Activated CD8-positive, alpha-beta memory T cell treated with anti-CD3 and anti-CD28 coated beads for 4 hours (primary cell): ENCODE measurements around the gene GTPBP6.

ENCODE experiments used
- DNase-seq, 2 donors: peaks; one replicate each; pipeline ENCODE4 v3.0.0-alpha.2; 2020; ENCODE audit warnings: low read depth in 2 of 2

The GTPBP6 gene, protein sequence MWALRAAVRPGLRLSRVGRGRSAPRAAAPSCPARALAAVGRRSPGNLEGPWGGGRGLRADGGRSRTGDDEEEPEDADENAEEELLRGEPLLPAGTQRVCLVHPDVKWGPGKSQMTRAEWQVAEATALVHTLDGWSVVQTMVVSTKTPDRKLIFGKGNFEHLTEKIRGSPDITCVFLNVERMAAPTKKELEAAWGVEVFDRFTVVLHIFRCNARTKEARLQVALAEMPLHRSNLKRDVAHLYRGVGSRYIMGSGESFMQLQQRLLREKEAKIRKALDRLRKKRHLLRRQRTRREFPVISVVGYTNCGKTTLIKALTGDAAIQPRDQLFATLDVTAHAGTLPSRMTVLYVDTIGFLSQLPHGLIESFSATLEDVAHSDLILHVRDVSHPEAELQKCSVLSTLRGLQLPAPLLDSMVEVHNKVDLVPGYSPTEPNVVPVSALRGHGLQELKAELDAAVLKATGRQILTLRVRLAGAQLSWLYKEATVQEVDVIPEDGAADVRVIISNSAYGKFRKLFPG

DNA sequence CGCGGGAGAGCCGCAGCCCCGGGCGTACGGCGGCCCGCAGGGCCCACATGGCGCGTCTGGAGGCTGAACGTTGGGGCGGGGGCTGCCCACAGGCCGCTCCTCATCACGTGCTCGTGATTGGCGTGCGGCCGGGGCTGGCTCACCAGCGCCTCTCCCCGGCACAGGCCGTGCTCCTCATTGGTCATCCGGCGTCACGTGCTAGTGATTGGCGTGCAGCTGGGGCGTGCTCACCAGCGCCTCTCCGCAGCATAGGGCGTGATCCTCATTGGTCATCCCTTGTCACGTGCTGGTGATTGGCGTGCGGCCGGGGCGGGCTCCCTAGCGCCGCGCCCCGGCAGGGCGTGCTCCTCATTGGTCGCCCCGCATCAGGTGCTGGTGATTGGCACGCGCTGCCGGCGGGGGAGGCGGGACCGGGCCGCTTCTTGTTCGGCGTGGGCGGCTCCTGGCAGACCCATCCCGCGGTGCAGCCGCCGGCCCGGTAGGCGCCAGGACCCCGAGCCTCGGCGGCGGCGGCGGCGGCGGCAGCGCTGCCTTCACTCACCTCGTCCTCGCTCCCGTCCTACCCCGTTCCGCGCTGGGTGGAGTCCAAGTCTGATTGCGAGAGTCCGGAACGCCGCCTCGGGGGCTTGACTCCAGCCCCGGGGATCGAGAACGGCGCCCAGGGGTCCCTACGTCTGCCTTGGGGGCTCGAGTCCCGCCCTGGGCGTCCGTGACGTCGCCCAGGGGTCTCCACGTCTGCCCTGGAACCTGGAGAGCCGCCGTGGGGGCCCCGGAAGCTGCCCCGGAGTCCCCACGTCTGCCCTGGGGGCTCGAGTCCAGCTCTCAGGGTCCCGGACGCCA lies at the start of gene GTPBP6:
Gene GTPBP6 (minus strand): TSS at position 58 of the 840 bp plus-strand sequence. CDS start 9 bp downstream, at position 49.
- DNase-seq, result peak; percentile 96 to 99

- DNase-seq, result no peak
Measured at GRCh38 chrX:367866-368265, 49.3 kb upstream of the GTPBP6 start.

DNA sequence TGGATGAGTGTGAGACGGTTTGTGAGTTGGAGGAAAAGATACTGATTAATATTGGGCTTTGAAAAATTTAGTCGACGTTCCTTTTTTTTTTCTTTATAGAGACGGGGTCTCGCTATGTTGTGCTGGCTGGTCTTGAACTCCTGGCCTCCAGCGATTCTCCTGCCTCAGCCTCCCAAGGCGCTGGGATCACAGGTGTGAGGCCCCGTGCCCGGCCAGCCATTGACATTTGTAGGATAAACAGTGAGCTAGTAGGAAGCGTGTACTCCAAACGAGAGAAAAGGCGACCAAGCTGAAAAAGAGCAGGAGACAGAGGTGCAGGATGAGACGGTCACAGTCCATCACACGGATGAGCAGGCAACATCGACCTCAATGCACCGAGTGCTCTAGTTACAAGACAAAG lies 48.8 kb upstream of the GTPBP6 start:
- no peak for DNase-seq

DNA sequence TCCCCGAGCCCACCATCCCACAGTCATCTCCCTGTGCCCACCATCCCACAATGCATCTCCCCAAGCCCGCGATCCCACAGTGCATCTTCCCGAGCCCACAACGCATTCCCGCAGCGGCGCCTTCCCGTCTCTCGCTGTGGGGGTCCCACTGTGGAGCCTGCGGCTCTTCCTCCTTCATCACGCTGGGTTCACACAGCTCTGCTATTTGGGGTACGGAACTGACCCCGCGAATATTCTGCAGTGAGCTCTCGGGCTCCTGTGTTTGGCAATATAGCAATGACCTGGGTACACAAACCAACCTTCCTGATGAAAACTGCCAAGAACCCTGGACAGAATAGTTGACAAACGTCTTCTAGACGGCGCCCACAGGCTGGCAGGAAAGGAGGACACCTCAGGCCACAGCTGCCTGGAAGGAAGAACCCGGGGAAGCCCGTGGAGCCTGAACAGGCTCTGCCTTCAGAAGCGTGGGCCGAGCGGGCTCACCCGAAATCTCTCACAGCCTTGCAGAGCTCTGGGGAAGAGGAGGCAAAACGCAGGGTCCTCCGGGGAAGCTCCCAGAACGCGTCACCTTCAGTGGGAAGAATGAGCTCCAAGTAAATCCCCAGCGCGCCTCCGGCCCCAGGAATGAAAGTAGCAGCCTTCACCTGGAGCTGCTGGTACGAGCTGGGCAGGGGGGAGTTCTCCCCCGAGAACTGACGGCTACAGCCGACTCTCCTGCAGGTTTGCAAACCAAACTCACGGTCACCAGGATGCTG lies 45.2 kb upstream of the GTPBP6 start:
- DNase-seq, result no peak

DNA sequence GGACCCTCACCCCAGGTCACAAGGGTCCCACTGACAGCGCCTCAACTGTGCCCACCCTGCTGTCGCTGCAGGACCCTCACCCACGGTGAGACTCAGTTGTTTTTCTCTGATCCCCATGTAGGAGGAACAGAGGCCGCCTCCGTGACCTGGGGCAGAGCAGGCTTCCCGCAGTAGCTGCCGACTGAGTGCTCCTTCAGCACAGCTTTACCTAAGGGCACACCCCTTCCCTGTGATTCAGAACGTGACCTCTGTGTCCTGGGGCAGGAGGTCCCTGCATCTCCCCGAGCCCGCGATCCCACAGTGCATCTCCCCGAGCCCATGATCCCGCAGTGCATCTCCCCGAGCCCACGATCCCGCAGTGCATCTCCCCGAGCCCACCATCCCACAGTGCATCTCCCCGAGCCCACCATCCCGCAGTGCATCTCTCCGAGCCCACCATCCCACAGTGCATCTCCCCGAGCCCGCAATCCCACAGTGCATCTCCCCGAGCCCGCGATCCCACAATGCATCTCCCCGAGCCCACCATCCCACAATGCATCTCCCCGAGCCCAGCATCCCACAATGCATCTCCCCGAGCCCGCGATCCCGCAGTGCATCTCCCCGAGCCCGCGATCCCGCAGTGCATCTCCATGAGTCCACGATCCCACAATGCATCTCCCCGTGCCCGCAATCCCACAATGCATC lies 44.5 kb upstream of the GTPBP6 start:
- DNase-seq, result no peak

DNA sequence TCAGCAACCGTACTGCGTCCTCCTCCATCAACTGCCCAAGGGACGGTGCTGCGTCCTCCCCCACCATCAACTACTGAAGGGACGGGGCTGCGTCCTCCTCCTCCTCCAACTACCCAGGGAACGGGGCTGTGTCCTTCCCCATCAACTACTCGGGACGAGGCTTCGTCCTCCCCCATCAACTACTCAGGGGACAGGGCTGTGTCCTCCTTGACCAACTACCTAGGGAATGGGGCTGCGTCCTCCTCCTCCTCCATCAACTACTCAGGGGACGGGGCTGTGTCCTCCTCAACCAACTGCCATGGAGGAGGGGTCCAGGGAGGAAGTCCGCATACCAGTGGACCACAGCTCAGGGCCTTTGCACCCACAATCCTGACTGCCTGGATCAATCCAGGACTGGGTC lies 43.8 kb upstream of the GTPBP6 start:
- DNase-seq, result no peak

DNA sequence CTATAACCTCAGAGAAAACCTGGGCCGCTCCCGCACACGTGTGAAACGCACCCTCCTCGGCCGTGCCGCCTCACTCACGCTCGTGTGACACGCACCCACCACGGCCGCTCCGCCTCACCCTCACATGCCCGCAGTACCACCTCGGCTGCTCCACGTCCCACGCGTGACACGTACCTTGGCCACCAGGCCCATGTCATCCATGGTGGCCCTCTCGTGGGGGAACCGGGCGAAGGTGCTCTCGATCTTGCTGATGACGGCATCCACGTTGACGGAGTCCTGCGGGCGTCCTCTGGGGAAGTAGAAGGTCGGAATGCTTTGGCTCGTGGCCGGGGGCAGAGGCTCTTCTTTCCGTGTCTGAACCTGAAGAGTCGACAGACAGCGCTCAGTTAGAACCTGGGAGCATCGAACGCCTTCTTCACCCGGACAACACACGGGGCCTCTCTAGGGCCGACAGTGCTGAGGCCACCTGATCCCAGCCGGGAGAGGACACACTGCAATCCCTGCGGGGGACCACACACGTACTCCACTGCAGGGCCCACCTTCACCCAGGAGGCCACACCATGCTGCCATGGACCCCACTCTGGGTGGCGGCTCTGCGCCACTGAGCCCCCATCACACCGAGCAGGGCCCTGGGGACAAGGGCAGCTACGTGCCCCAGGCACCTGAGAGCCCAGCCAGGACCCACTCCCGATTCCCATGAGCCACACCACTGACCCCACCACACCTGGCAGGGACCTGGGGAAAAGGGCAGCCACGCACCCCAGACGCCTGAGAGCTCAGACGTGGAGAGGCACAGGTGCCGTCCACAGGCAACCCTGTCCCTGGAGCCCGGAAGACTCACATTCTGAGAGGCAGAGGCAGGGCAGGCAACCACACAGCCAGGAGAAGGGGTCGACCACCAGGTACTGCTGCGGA lies 42.9 kb upstream of the GTPBP6 start:
- no peak for DNase-seq

DNA sequence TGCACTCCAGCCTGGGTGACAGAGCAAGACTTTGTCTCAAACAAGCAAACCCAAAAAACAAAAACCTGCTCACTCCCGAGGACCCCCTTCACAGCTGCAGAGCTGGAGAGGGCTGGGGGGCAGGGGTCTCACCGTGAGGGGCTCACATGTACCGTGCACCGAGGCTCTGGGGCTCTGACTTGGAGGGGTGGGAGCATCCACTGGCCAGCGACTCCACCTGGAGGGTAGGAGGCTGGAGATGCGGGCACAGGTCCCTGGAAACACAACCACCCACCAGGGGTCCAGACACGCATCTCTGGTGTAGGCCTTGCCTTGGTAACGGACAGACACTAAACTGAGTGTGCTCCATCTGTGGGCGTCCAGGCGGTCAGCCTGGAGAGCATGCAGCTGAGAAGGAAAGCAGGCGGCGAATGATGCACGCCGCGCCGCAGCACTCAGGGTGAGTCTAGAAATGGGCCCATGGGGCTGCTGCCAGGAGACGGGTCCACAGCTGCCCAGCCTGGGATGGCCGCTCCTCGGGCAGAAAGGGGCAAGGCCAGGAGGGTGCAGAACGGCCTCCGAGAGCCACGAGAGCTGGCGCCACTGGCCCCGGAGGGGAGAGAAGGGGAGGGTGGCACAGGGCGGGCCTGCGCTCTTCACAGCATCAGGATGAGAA lies 42.0 kb upstream of the GTPBP6 start:
- no peak for DNase-seq

- DNase-seq, result no peak
Measured at GRCh38 chrX:358651-359143, 40.1 kb upstream of the GTPBP6 start.

DNA sequence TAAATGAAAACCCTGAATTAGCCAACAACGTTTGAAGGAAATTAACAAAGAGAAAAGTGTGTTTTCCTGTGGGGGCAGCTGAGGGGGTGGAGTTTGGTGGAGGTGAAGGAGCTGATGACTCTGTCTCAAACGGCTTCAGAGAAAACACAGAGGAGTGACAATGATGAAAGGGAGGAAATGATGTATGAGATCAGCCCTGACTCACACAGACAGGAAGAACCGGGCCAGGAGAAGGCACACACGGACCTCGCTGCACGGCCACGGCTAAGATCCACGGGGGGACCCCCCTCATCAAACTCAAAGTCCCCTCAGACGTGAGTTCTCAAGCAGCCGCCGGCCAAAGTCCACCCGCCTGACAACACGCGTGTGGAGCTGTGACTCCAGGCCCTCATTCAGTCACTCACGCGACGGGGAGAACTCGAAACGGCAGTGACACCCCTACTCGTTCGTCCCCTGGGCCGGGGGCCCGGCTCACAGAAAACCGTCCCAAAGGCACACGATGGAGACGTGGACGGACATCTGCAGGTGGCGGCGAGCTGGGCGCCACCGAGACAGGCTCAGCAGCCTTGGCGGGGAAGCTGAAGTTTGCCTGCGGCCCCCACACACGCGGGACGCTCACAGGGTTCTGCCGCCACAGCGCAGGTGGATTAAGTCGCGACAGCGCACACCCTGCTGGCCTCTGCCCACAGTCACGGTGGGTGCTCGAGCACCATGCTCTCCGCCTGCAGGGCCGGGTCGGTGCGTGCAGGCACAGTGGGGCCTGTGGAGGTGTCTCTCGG lies 39.3 kb upstream of the GTPBP6 start:
- DNase-seq, result peak in 1 of 2 donors; percentile 14

DNA sequence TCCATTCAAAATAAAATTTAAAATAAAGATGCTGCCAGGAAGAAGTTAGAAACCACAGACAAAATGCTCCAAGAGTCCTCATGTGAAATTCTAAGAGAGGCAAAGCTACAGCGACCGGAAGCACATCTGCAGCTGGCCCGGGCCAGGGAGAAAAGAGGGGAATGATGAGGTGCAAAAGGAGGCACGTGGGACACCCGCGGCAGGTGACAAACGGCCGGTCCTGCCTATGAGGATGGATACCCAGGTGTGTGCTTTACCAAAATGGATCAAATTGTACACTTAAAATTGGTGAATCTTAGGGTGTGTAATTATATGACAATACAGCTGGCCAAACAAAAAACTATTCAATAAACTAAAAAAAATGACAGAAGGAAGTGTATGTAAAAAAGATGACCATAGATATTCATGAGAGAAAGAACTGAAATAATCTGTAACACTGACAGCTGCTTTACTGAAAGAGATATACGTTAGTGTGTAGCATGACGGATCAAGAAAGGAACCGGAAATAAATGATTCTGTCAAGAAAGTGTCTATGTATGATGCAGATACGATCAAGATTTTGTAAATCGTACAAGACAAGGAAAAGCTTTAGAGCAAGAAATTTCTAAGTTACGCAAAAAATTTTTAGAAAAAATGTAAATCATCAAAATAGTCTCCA lies 38.6 kb upstream of the GTPBP6 start:
- no peak for DNase-seq

DNA sequence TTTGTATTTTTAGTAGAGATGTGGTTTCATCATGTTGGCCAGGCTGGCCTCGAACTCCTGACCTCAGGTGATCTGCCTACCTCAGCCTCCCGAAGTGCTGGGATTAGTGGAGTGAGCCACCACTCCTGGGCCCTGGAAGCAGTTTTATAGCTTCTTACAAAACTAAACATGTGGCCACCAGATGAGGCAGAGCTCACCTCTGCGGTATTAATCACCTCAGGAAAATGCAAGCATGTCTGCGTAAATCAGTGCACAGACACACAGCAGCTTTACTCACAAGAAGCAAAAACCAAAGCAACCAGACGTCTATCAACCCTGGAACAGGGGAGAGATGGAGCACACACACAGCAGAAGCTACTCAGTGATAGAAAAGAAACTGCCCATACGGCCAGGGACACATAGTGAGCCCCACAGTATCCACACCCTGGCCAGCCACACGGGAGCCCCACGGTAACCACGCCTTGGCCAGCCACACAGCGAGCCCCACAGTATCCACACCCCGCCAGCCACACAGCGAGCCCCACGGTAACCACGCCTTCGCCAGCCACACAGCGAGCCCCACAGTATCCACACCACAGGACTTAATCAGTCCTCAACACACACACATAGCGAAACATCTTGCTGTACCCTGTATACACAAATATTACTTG lies 37.9 kb upstream of the GTPBP6 start:
- no peak for DNase-seq

- no peak for DNase-seq
Measured at GRCh38 chrX:355329-356050, 36.9 kb upstream of the GTPBP6 start.

GRCh38 chrX:353566-354535 lies 35.3 kb upstream of the GTPBP6 start:
- DNase-seq, result no peak

DNA sequence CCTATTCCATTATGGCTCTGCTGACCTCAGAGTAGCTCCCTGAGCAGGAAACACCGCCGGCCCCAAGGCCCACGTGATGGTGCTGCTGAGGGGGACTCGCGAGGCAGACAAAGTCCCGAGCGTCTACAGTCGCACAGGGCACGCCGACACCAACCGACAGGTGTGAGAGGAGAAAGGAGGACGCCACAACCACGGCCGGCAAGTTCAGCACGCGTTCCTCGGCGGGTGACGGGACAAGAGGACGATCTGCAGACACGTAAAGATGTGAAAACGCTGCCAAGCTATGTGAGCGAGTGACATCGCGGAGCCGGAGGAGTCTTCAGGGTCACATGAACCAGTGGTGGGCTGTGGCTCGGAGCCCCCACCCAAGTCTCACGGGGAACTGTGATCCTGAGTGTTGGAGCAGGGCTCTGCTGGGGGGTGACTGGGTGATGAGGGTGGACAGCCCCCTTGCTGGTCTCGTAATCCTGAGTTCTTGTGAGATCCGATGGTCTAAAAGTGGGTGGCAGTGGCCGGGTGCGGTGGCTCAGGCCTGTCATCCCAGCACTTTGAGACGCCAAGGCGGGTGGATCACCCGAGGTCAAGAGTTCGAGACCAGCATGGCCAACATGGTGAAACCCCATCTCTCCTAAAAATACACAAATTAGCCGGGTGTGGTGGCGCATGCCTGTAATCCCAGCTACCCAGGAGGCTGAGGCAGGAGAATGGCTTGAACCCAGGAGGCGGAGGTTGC lies 34.2 kb upstream of the GTPBP6 start:
- DNase-seq, result no peak
